Uterus (tissue), 4 donors: Measurements from ENCODE around the gene RHBDL2. TPM values are rescaled to one million over a fixed set of nuclear protein-coding genes. Genes with fewer than 3 reads are reported as not detected.

Source experiments
- DNase-seq, 2 donors: peaks; one replicate each; pipeline ENCODE4 v3.0.0-alpha.2; 2019 to 2020
- H3K27ac ChIP-seq, 2 donors: fragments of 200-600 bp; sonication (generic); 1 replicate in 1 of 2; 2 replicates in 1 of 2; pipeline ENCODE4 v1.5.1; 2016 to 2018
- H3K27me3 ChIP-seq, 2 donors: fragments of 200-600 bp; sonication (generic); one replicate each; pipeline ENCODE4 v1.5.1; 2018 to 2019; ENCODE audit warnings: control low read depth in 1 of 2
- H3K36me3 ChIP-seq, 2 donors: fragments of 200-600 bp; sonication (generic); one replicate each; pipeline ENCODE4 v1.5.1; 2019; ENCODE audit warnings: control low read depth in 1 of 2
- H3K4me1 ChIP-seq, 2 donors: fragments of 200-600 bp; sonication (generic); one replicate each; pipeline ENCODE4 v1.5.1; 2018 to 2019; ENCODE audit warnings: control low read depth in 1 of 2
- H3K4me3 ChIP-seq, 2 donors: fragments of 200-600 bp; sonication (generic); 1 replicate in 1 of 2; 2 replicates in 1 of 2; pipeline ENCODE4 v1.5.1; 2018 to 2019; ENCODE audit warnings: mild to moderate bottlenecking in 1 of 2
- H3K9me3 ChIP-seq, 2 donors: fragments of 200-600 bp; sonication (generic); one replicate each; pipeline ENCODE4 v1.5.1; 2019; ENCODE audit warnings: control low read depth in 1 of 2
- POLR2A ChIP-seq, 2 donors: fragments of 450-650 bp; IDR thresholded peaks; one replicate each; pipeline ENCODE4 v1.6.1; 2016; ENCODE audit warnings: antibody characterized with exemption in 2 of 2, mild to moderate bottlenecking in 1 of 2, moderate library complexity in 1 of 2
- intact Hi-C: fragments of 100-400 bp; cut with DNase I; formaldehyde crosslinking; loops from one replicate; pipeline ENCODE4 v1.15.1; 2023; ENCODE audit warnings: low total_unique reads
- total RNA-seq, 4 donors: library from RNA; depleted of rRNA in 3 of 4; stranded (reverse); fragments of >200 nt in 3 of 4; gene quantifications; one replicate each; pipeline versions ENCODE4 v1.1.0 to v1.2.4, GENCODE V29; 2014 to 2023
- TF ChIP-seq, protein P1 (sequence below), 4 experiments: fragments of 200-600 bp in 2 of 4; fragments of 450-650 bp in 2 of 4; sonication (generic) in 2 of 4; IDR thresholded peaks; one replicate each; pipeline ENCODE4 v1.5.1; 2016 to 2019; ENCODE audit warnings: antibody characterized with exemption in 4 of 4, mild to moderate bottlenecking in 2 of 4, moderate library complexity in 1 of 4
- donor health status: DM: yes; HTN: yes; CAD: no.

The RHBDL2 gene
- total RNA-seq, 4 donors from 2014 or later = 1.2 TPM; not detected in 3

DNA sequence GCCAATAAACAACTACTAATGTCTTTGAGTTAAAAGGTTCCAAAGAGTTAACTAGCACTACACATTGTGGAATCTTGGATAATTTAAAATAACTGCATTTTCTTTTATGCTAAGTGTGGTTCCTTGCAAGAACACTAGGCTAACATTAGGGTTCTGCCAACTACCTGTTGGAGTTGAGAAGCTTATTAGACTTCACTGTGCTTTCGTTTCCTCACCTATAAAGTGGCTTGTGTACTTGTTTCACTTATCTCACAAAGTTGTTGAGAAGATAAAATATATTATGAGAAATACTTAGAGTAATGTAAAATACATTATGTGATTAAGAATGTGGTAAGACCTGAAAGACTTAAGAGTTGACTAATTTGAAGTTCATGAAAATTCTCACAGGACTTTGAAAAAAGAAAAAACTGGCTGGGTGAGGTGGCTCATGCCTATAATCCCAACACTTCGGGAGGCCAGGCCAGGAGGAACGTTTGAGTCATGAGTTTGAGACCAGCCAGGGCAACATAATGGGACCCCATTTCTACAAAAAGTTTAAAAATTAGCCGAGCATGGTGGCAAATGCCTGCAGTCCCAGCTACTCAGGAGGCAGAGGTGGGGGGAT, 76.4 kb downstream of the RHBDL2 start:
- Histone ChIP-seq H3K4me3 (no peak overlapping the region), H3K27ac (no peak overlapping the region), H3K9me3 (no peaks in the 10 kb centered on the region), H3K27me3 (no peaks in the 10 kb centered on the region), H3K4me1 (no peaks in the 10 kb centered on the region), H3K36me3 (no peaks in the 10 kb centered on the region)
- intact Hi-C loops = no loop called here
- TF ChIP-seq, protein P1, sequence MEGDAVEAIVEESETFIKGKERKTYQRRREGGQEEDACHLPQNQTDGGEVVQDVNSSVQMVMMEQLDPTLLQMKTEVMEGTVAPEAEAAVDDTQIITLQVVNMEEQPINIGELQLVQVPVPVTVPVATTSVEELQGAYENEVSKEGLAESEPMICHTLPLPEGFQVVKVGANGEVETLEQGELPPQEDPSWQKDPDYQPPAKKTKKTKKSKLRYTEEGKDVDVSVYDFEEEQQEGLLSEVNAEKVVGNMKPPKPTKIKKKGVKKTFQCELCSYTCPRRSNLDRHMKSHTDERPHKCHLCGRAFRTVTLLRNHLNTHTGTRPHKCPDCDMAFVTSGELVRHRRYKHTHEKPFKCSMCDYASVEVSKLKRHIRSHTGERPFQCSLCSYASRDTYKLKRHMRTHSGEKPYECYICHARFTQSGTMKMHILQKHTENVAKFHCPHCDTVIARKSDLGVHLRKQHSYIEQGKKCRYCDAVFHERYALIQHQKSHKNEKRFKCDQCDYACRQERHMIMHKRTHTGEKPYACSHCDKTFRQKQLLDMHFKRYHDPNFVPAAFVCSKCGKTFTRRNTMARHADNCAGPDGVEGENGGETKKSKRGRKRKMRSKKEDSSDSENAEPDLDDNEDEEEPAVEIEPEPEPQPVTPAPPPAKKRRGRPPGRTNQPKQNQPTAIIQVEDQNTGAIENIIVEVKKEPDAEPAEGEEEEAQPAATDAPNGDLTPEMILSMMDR (IDR thresholded peaks at IDR 0.05) = no peak
- no peak for TF ChIP-seq POLR2A (IDR thresholded peaks at IDR 0.05)
- DNase-seq = no peak

DNA sequence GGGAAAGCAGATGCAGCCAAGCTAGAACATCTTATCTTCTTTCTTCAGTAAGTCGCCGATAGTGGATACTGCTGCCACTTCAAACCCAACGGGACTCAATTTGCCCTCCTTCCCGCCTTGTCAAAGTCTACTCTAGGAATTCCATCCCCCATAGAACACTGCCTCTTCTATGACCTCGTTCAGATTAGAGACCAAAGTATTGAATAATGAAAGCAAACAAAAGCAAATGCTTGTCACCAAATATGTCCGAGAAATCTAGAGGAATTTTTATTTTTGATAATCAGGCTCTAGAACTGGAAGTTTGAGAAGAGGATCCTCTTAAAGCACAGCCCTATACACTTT, 81.2 kb downstream of the RHBDL2 start:
- peak overlapping the region; percentile 81 to 83 for H3K27ac ChIP-seq
- peaks cover 0 to 4% of the 10 kb centered on the region in 2 donors for H3K4me1 ChIP-seq

DNA sequence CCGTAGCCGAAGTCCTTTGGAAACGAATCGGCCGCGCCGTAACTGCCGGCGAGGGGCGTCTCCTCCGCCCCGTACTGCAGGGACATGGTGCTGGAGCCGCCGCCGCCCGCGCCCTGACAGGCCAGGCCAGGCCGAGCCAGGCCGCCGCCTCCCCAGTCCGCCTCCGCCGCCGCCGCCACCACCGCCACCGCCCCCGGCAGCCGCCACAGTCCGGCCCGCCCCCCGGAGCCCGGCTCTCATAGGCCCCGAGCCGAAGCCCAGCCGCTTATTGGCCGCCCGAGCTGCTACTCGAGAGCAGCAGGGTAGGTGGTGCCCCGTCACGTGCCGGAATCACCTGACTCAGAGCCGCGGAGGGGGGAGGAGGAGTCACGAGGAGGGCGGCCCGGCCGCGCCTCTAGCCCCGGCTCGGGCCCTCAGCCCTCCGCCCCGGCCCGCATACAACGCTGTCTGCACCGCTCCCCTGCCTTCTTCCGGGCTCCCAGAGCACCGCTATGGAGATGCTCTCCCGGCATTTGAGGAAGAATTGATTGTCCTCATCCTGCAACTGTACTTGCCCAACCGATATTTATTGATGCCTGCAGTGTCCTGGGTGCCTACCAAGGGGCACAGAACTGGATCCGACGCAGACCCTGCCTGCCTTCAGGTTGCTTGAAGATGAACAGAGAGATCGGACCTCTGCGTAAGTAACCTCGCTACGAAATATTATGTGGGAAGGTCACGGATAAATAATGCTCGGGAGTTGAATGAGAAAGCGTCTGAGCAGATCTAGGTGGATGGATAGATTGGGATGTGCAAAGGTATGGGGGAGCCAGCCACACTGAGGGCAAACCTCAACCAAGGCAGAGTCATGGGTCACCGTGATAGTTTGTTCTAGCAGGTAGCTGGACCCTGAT, 81.8 kb downstream of the RHBDL2 start, which contains the start of gene RRAGC:
RRAGC (minus strand) TSS at position 212 of the 893 bp plus-strand sequence; CDS start at position 86, 126 bp downstream.
- no peaks in the 10 kb centered on the region for H3K36me3 ChIP-seq
- H3K9me3 ChIP-seq = no peaks in the 10 kb centered on the region
- intact Hi-C loops = no loop called here
- H3K4me3 ChIP-seq = peak within 1 kb of the TSS; percentile 87 to 99
- peak; percentile 99 for DNase-seq
- peak; percentile 64 to 67 for TF ChIP-seq POLR2A (IDR thresholded peaks at IDR 0.05)
- TF ChIP-seq, protein P1 (IDR thresholded peaks at IDR 0.05) = no peak
- H3K4me1 ChIP-seq = peaks cover 0 to 4% of the 10 kb centered on the region in 2 donors
- H3K27me3 ChIP-seq = no peaks in the 10 kb centered on the region
- peak within 1 kb of the TSS; percentile 83 to 89 for H3K27ac ChIP-seq

More for the DNA sequence above, 81.2 kb downstream of the RHBDL2 start:
- TF ChIP-seq, protein P1 (IDR thresholded peaks at IDR 0.05) = no peak
- no peak for TF ChIP-seq POLR2A (IDR thresholded peaks at IDR 0.05)
- intact Hi-C loops = no loop called here
- H3K36me3 ChIP-seq = no peaks in the 10 kb centered on the region
- H3K9me3 ChIP-seq = no peaks in the 10 kb centered on the region
- H3K4me3 ChIP-seq = peak overlapping the region; percentile 87 to 99
- DNase-seq = no peak
- H3K27me3 ChIP-seq = no peaks in the 10 kb centered on the region

DNA sequence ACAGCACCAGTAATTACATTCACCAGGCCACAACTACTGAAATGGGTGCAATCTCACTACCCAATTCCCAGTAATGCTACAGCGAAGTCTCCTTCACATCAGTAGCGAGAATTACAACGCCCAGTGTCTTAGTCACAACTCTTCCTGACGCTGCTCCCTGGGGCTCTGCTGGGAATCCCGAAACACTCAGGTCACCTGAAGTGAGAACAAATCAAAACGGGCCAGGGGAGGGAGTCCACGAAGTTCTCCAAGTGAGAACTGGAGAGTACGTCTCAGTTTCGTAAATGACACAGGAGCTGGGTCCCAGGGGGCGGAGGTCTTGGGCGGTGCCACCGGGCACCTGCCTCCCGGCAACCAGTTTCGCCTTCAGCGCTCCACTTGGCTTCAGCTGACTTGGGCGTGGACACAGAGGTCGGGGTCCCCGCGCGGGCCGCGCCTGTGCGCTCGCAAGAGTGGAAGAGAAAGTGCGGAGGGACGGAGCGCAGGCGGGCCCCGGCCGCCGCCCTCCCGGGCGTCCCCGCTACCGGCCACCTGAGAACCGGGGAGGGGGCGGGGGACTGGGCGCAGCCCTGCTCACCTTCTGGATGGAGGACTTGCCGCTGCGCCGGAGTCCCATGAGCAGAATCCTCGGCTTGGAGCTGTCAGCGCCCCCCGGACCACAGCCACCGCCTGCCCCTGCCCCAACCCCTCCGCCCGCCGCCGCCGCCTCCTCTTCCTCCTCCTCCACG, 82.6 kb downstream of the RHBDL2 start:
- H3K4me1 ChIP-seq = peaks cover 0 to 4% of the 10 kb centered on the region in 2 donors
- peak overlapping the region; percentile 87 to 99 for H3K4me3 ChIP-seq
- intact Hi-C loops = no loop called here

More for the DNA sequence above, 82.6 kb downstream of the RHBDL2 start:
- DNase-seq = peak; percentile 30 to 39
- H3K27me3 ChIP-seq = no peaks in the 10 kb centered on the region
- no peak for TF ChIP-seq POLR2A (IDR thresholded peaks at IDR 0.05)
- TF ChIP-seq, protein P1 (IDR thresholded peaks at IDR 0.05) = no peak
- H3K36me3 ChIP-seq = no peaks in the 10 kb centered on the region
- H3K27ac ChIP-seq = peak overlapping the region; percentile 83 to 89
- no peaks in the 10 kb centered on the region for H3K9me3 ChIP-seq
